ENCODE data around the gene HRAS. TPM values are rescaled to one million over a fixed set of nuclear protein-coding genes. Genes with fewer than 3 reads are reported as not detected.

HRAS gene
- total and polyA plus RNA-seq, 2 donors (not counting 1 experiment from before 2014, with no cell fraction given) = 63.5 to 86.0 TPM

GRCh38 chr11:568306-569157, 33.2 kb upstream of the HRAS start:
- peaks cover 10 to 13% of the 10 kb centered on the region in 2 donors for H3K4me1 ChIP-seq (ENCODE audit: control insufficient read depth in 2 of 2, insufficient read depth in 2 of 2, low read length in 2 of 2)
- peaks cover 0 to 6% (median 2%) of the 10 kb centered on the region in 4 experiments for H3K27me3 ChIP-seq (replicated peaks in 1 of 4; ENCODE audit: control extremely low read depth in 1 of 4, control insufficient read depth in 3 of 4, insufficient read depth in 4 of 4, low read length in 3 of 4)
- WGBS (ENCODE audit: insufficient coverage) = under 1% methylated on average over 122 of the region's 123 CpGs
- no peaks in the 10 kb centered on the region for H3K79me2 ChIP-seq (ENCODE audit: control insufficient read depth, insufficient read depth, low read length)
- H3K27ac ChIP-seq (ENCODE audit: low read length in 2 of 2) = peak overlapping the region; percentile 50 to 67
- ATAC-seq (ENCODE audit: low read depth) (peak; percentile 91), DNase-seq (peak; percentile 96)
- intact Hi-C loops (cut with micrococcal nuclease) = loop anchor here (1.0 to 5.0 kb wide), 6 partner anchors 8 to 129 kb away; partner anchors contain the start of genes DEAF1, LMNTD2, LRRC56 and PHRF1
- Mint-ChIP-seq H3K4me1 (peaks cover 9% of the 10 kb centered on the region), H3K4me3 (peak overlapping the region; percentile 83), H3K27me3 (no peaks in the 10 kb centered on the region), H3K27ac (peak overlapping the region; percentile 37), H3K9me3 (ENCODE audit: insufficient read depth) (no peaks in the 10 kb centered on the region)
- no peaks in the 10 kb centered on the region for H3K9me3 ChIP-seq (ENCODE audit: control extremely low read depth in 1 of 3, control insufficient read depth in 2 of 3, insufficient read depth in 1 of 3, low read length in 2 of 3)
- H2AFZ ChIP-seq (ENCODE audit: insufficient read depth, low read depth, low read length, poor library complexity, severe bottlenecking) = peak overlapping the region; percentile 74
- peak overlapping the region; percentile 81 for H3K9ac ChIP-seq (ENCODE audit: low read length)
- H3K4me3 ChIP-seq (ENCODE audit: control extremely low read depth in 1 of 5, extremely low read depth in 1 of 5, insufficient read depth in 1 of 5, low read depth in 2 of 5, low read length in 4 of 5) = peak overlapping the region; percentile 30 to 85 (median 68)
- H3K4me2 ChIP-seq (replicated peaks; ENCODE audit: low read depth, low read length, poor library complexity, severe bottlenecking) = peak overlapping the region; percentile 97
- ChIA-PET POLR2A (interaction anchor here (0.6 to 2.1 kb wide), 2 partner anchors 33 to 128 kb away, joined by 4 to 10 read pairs; partner anchors contain the start of gene HRAS), CTCF (interaction anchor here (1.4 to 1.7 kb wide), 2 partner anchors 9 to 14 kb away, joined by 4 read pairs; no protein-coding TSS in a partner anchor)
- TF ChIP-seq, protein P1, sequence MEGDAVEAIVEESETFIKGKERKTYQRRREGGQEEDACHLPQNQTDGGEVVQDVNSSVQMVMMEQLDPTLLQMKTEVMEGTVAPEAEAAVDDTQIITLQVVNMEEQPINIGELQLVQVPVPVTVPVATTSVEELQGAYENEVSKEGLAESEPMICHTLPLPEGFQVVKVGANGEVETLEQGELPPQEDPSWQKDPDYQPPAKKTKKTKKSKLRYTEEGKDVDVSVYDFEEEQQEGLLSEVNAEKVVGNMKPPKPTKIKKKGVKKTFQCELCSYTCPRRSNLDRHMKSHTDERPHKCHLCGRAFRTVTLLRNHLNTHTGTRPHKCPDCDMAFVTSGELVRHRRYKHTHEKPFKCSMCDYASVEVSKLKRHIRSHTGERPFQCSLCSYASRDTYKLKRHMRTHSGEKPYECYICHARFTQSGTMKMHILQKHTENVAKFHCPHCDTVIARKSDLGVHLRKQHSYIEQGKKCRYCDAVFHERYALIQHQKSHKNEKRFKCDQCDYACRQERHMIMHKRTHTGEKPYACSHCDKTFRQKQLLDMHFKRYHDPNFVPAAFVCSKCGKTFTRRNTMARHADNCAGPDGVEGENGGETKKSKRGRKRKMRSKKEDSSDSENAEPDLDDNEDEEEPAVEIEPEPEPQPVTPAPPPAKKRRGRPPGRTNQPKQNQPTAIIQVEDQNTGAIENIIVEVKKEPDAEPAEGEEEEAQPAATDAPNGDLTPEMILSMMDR (IDR thresholded peaks at IDR 0.05) = no peak
- TF ChIP-seq EZH2 (IDR thresholded peaks at IDR 0.05; ENCODE audit: borderline replicate concordance, insufficient read depth, low read depth, low read length, poor library complexity, severe bottlenecking) = no peak
- H3K36me3 ChIP-seq (replicated peaks in 1 of 2; ENCODE audit: control extremely low read depth in 1 of 2, control insufficient read depth in 1 of 2, extremely low read depth in 1 of 2, insufficient read depth in 2 of 2, low read length in 1 of 2) = no peaks in the 10 kb centered on the region
- H4K20me1 ChIP-seq (ENCODE audit: control insufficient read depth, insufficient read depth, low read length, poor library complexity, severe bottlenecking) = peaks cover 6% of the 10 kb centered on the region

Measured in B cell (primary cell).